Aortic smooth muscle cell (primary cell): ENCODE data around the gene SLC39A1. TPM values are rescaled to one million over a fixed set of nuclear protein-coding genes. Genes with fewer than 3 reads are reported as not detected.

Experiments
- total RNA-seq: library from RNA; depleted of rRNA; stranded (reverse); fragments of >200 nt; gene quantifications from 2 replicates; pipeline ENCODE4 v1.2.3, GENCODE V29; 2014

The SLC39A1 gene, protein sequence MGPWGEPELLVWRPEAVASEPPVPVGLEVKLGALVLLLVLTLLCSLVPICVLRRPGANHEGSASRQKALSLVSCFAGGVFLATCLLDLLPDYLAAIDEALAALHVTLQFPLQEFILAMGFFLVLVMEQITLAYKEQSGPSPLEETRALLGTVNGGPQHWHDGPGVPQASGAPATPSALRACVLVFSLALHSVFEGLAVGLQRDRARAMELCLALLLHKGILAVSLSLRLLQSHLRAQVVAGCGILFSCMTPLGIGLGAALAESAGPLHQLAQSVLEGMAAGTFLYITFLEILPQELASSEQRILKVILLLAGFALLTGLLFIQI
- 101 and 104 TPM in 2 replicates for total RNA-seq

DNA sequence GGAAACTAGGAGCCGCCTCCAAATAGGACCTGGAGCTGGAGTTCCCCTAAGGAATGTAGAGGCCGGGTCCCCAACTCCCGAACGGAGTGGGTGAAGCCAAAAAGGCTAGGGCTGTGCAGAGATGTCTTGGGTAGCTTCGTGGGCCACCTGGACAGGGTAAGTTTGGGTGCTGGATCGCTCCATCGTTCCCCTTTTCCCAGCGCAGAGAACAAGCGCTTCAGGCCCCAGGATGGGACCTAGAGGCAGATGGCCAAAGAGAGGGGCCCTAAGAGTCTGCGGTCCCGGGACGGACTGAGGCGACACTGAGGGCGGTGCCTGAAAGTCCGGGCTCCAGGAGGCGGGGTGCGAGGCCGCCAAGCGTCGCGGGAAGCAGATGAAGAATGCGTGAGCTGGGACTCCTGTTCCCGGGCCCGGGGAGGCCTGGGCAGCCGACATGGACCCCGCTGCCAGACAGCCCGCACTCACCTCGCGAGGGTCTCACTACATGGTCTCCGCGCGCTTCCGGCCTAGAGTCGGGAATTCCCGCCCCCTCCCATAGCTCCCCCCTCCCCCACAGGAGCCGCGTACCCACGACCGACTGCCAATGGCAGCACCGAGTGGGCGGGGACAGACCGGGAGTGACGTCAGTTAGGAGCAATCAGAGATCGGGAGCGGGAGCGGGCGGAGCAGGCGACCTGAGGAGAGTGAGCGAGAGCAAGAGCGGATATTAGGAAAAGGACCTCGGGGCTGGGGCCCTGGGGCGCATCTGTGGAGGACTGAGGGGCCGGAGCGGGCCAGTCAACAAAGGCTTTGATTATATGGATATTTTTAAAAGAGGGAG, at the start of gene SLC39A1:
TSS of gene SLC39A1 (minus strand) at position 508 of the 820 bp plus-strand sequence. CDS start 822 bp downstream, outside the sequence.

DNA sequence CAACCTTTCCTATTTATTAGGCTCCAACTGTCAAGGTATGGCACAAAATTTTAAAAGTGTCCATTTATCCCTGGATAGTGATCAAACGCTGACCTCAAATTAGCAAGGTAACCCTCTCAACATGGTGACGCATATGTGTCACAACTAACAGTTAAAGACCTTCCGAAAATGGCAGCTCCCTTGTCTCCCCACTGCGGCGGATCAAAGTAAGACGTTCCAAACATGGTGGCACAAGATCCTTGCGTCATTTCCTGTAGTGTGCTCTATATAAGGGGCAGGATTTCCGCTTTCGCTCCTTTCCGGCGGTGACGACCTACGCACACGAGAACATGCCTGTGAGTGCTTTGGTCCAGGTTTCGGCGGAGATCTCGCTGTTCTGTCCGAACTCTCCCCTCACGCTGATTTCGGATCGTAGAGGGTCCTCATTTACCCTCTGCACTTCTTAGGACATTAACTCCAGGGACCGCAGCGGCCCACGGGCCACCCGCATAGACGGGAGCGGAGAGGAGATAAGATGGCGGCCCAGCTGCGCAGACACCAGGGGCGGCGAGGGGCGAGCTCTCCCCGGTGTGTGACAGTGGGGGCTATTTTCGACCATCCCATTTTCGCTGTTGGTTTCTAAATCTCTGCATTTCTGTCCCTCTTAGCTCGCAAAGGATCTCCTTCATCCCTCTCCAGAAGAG, 27.3 kb upstream of the SLC39A1 start, which contains the start of gene RPS27:
TSS of gene RPS27 (plus strand) at position 295 of the 683 bp plus-strand sequence. CDS start at position 330, 35 bp downstream.

DNA sequence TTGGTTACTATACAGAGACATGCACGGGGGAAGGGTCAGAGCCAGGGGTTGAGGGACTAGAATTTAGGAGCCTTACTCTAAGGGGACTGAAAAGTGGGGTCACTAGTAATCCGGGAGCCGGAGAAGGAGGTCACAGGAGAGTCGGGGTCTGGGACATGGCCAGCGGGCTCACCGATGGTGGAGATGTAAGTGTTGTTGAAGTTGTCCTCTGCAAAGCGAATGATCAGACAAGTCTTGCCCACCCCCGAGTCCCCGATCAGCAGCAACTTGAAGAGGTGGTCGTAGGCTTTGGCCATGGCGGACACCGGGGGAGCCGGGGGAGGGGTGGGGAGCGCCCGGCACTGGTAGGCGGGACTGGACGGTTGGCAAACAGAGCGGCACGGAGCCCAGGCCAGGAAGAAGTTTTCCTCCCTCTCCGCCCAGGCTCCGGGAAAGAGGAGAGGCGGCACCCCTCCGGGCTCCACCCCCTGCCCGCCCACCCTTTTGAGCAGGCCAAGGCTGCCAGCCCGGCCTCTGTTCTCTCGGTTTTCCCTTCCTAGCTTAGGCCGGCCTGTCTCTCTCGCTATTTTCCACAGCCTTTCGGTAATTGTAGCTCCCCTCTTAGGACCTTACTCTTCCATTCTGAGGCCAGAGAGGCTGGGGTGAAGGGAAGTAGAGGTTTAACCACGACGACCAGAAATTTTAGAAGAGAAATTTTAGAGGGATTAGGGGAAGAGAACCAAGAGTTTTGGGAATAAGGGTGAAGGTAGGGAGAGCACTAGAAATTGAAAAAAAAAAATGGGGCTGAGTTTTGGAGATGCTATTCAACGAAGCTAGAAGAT, 22.8 kb upstream of the SLC39A1 start, which contains the start of gene RAB13:
TSS of gene RAB13 (minus strand) at position 399 of the 821 bp plus-strand sequence. CDS start at position 296, 103 bp downstream.

DNA sequence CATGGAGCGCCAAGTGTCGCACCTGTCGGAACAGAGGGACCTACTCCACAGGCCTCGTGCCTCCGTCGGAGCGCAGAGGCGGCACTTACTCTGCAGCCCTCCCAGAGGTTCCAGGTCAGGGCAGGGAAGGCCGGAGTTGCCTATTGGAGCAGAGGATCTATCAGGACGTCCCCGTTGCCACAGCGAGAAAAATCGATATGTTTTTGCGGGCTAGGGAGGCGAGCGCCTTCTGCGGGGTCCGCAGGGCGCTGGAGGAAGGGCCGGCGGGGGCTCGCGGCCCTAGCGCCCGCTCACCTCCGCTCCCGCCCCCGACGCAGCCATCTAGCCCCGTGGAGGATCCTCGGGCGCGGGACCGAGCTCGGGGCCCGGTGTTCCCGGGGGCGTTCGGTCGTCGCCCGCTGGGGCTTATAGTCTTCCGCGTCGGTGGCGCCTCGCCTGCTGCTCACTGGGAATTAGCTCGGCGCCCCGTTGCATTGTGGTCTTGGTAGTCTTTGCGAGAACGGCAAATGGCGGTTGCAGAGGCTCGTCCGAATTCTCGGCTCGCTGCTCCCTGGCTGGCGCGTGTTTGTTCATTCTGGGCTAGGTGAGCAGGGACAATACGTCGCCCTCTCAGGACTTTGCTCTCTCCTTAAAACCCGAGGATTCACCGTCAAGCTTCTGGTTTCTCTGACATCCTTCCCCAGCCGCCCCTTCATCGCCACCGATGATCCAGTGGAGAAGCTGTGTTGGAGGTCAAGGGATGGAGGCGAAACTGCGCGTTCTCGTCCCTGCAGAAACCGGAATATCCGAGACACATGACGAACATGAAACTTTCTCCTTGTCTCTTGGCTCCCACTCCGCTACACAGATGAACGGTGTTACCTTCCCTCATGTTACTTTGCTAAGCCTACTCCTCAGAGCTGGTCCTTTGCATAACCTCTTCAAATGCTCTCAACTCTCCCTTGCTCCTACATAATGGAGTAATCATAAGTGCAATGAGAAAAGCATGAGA, 14.2 kb upstream of the SLC39A1 start, which contains the start of gene JTB:
TSS of gene JTB (minus strand) at position 425 of the 991 bp plus-strand sequence. CDS start at position 3, 422 bp downstream.

DNA sequence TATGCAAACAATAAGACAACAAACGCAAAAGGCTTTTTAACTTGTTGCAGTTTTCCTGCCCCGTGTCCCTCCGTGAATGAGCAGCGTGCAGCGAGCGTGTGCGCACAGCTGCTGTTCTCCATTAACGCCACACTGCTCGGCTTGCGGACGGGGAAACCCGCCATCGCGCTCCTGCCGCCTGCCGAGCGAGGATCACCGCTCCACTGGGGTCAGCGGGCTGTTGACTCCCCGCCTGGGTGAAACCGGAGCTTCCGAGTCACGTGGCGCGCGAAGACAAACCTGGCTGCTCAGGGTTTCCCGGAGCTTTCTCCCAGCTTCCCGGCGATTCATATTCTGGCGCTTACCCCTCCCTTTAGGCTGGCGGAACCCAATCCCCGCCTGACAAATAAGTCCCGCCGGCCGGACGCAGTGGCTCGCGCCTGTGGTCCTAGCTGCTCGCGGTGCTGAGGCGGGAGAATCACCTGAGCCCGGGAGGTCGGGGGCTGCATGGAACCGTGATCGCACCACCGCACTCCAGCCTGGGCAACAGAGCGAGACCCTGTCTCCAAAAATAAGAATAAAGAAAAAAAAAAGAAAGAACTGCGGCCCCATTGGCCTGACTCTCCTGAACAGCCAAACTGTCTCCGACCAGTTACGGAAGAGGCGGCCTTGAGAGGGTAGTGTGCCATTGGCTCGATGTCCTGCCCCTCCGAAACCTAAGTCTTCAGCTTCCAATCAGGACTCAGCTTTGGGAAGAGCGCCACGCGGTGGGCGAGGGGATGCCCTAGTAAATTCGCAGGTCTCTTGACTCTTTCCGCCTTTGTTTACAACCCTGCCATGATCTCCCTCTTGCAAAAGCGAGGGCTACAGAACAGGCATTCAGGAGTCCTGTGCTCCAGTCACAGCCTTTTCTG, 4.0 kb upstream of the SLC39A1 start, which contains the start of gene CREB3L4:
TSS of gene CREB3L4 (plus strand) at position 796 of the 893 bp plus-strand sequence. CDS start 624 bp downstream, outside the sequence.

DNA sequence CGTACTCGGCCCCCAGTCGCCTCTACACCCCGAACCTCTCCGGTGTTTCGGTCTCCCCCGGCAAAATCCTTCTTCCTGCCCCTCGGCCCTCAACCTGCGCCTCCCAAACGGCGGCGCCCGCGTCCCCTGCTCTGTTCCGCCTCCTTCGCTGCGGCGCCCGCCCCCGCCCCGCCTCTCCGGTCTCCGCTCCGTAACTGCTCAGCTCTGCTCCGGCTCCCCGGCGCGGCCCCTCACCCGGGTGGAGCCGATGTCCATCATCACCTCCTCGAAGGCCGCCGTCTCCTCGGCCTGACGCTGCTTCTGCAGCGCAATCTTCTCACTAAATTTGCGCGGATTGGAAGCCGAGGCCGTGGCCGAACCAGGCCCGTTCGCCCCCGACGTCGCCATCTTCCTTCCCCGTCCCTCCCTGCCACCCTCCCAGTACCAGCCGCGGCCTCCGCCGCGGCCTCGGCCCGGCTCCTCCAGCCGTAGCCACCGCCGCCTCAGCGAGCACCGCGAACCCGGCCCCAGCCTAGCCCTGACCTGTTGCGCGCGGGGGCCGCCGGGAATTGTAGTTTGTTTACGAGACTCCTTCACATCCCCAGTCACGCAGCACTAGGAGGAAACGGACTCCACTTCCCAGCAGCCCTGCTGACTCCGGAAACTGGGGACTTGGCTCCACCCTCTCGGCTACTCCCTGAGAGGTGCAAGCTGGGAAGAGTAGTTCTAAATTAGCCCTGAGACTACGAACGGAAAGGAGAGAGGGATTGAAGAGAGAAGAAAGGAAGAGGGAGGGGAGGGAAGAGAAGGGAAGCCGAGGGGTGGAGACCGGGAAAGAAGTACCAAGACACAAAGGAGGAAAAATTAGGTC, 5.0 kb downstream of the SLC39A1 start, which contains the start of gene CRTC2:
TSS of gene CRTC2 (minus strand) at position 502 of the 850 bp plus-strand sequence. CDS start at position 387, 115 bp downstream.

DNA sequence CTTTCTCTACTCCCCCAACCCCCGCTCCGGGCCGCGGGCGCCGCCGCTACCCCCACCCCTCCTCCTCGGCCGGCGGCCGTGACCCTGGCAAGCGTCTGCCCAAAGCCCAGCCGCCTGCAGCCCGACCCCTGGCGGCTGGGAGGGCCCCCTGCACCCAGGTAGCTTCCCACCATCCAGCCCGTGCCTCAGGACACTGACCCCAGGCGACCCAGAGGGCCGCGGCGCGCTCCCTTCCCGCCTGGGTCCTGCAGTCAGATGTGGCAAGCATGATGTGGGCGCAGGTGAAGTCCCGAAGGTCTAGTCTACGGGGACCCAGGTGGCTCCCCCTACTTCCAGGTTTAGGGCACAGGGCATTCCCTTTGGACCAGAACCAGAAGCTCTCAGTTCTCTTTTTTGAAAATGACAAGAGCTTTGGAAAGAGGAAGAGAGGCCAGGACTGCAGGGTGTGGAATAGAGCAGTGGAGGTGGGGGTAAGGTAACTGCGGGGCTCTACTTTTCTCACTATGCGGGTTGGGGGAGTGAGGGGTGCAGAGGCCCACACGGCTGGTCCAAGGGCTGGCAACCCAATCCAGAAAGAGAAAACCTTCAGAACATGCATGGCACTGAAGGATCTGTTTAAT, 16.6 kb downstream of the SLC39A1 start, which contains the start of gene DENND4B:
TSS of gene DENND4B (minus strand) at position 97 of the 620 bp plus-strand sequence. CDS start 2,344 bp downstream, outside the sequence.

DNA sequence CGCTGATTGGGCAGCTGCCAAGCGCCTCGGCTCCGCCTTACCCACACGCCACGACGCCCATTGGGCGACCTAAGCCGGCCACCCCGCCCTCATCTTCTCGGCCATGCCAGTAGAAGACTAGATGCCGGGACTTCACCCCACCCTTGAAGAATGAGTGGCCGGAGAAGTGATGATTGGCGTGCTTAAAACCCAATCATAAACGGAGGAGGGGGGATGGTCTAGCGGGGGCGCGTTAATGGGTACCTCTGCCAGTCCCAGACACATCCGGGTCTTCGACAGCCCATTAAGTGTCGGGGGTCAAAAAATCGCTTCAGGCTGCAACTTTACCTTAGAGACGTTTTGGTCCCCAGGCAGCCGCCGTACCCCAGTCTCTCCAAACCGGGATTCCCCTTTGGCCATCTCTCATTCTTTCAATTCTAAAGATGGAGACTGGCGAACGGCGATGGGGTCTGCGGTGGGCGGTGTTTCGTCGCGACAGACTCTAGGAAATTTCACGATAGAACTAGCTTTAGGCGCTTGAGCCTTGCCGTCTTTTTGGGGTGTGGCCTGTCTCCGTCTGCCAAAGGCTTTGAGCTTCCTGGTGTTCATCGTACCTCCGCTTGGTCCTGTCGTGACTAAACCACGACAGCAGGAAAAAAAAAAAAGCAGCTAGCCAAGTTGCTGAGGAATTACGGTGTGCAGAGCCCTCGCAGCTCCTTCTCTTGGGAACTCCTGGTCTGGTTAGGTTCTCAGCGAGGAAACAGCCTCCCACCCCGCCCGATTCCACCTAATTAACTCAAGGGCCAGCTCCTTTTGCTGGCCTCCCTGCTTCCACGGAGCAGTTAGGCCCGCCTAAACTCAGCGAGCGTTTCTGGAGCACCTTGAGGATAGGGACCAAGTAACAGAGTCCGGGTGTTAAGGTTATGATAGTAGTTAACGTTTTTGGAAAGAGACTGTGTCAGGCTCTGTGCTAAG, 40.1 kb downstream of the SLC39A1 start, which contains the start of gene GATAD2B:
TSS of gene GATAD2B (minus strand) at position 1 of the 954 bp plus-strand sequence. CDS start 94,625 bp downstream, outside the sequence.

Other genes starting within 250 kb of the SLC39A1 start
- gene INTS3, start 235.5 kb downstream of the SLC39A1 start, total RNA-seq: 26.2 and 31.3 TPM in 2 replicates
- gene SLC27A3, start 188.1 kb downstream of the SLC39A1 start, total RNA-seq: 10.7 and 11.6 TPM in 2 replicates
- 2.6 and 4.7 TPM in 2 replicates for gene GATAD2B, start 40.6 kb downstream of the SLC39A1 start, total RNA-seq
- 12.4 and 13.9 TPM in 2 replicates for gene DENND4B, start 16.8 kb downstream of the SLC39A1 start, total RNA-seq
- gene CRTC2, start 4.9 kb downstream of the SLC39A1 start, total RNA-seq: 2.6 and 2.8 TPM in 2 replicates
- 6.5 and 7.6 TPM in 2 replicates for gene CREB3L4, start 4.4 kb upstream of the SLC39A1 start, total RNA-seq
- gene JTB, start 14.1 kb upstream of the SLC39A1 start, total RNA-seq: 97.8 and 120 TPM in 2 replicates
- 91.4 and 101 TPM in 2 replicates for gene RAB13, start 22.8 kb upstream of the SLC39A1 start, total RNA-seq
- 1,797 and 2,271 TPM in 2 replicates for gene RPS27, start 27.2 kb upstream of the SLC39A1 start, total RNA-seq
- 0.12 and 0.13 TPM in 2 replicates for gene NUP210L, start 191.5 kb upstream of the SLC39A1 start, total RNA-seq
- gene TPM3, start 228.6 kb upstream of the SLC39A1 start, total RNA-seq: 595 and 615 TPM in 2 replicates
- gene CFAP141, start 242.8 kb upstream of the SLC39A1 start, total RNA-seq: not detected in 2 replicates